Measurements from ENCODE around the gene KRT75. TPM values are rescaled to one million over a fixed set of nuclear protein-coding genes. Genes with fewer than 3 reads are reported as not detected.
A peak's percentile ranks its signal among the peaks of the same experiment; 100 is the strongest.

The KRT75 gene
- total RNA-seq, 1 experiment from 2014 or later = not detected

- ChIA-PET POLR2A (no interaction called here), CTCF (interaction anchor here (1.1 to 5.4 kb wide), 8 partner anchors 11 to 136 kb away, joined by 3 to 35 read pairs (median 8); no protein-coding TSS in a partner anchor)
- H3K4me1 Mint-ChIP-seq = peaks cover 9% of the 10 kb centered on the region
Measured at GRCh38 chr12:52414936-52415335, 19.2 kb downstream of the KRT75 start.

DNA sequence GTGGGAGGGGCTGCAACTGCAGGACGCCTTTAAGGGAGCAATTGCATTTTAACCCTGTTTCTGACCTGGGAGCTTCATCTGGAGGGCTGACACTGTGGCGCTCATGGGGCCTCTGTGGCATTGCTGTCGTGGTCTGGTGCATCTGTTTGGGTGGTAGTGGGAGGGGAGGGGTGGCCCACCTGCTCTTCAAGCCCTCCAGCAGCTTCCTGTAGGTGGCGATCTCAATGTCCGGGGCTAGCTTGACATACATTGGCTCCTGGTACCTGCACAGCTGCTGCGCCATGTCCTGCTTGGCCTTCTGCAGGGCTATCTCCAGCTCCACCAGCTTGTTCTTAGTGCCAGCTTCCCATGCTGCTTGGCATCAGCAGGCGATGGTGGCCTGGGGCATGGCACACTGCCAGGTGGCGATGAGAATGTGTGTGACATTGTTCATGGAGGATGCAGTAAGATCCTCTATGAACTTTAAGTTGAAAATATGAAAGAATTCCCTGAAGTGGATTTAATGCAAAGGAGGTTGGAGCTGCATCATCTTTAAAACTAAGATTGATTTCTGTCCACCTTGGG, 20.3 kb downstream of the KRT75 start:
- DNase-seq (ENCODE audit: low spot score) = peak; percentile 43
- ChIA-PET POLR2A (no interaction called here), CTCF (interaction anchor here (0.5 to 5.4 kb wide), 27 partner anchors 9 to 476 kb away, joined by 3 to 35 read pairs (median 4); no protein-coding TSS in a partner anchor)
- peaks cover 9% of the 10 kb centered on the region for H3K4me1 Mint-ChIP-seq
- no peaks in the 10 kb centered on the region for H3K27me3 Mint-ChIP-seq (ENCODE audit: low read depth)
- peaks cover 3% of the 10 kb centered on the region; the same call in 1 of the 2 replicates for H3K36me3 Mint-ChIP-seq
- H3K4me3 Mint-ChIP-seq = no peak overlapping the region
- H3K9me3 Mint-ChIP-seq = peaks cover 7% of the 10 kb centered on the region
- peak; percentile 80 for ATAC-seq
- TF ChIP-seq TEAD1 (CRISPR knock-in tag; IDR thresholded peaks at IDR 0.05) = no peak
- no peak for TF ChIP-seq ZBTB21 (CRISPR knock-in tag; IDR thresholded peaks at IDR 0.05; ENCODE audit: borderline replicate concordance)
- no peak overlapping the region for H3K27ac Mint-ChIP-seq

More at GRCh38 chr12:52414936-52415335, 19.2 kb downstream of the KRT75 start:
- TF ChIP-seq HMGA2 (CRISPR knock-in tag; IDR thresholded peaks at IDR 0.05) (no peak), RORB (CRISPR knock-in tag; IDR thresholded peaks at IDR 0.05) (no peak), GRHL2 (CRISPR knock-in tag; IDR thresholded peaks at IDR 0.05; ENCODE audit: insufficient replicate concordance, severe bottlenecking) (no peak)
- TF ChIP-seq, protein P1, sequence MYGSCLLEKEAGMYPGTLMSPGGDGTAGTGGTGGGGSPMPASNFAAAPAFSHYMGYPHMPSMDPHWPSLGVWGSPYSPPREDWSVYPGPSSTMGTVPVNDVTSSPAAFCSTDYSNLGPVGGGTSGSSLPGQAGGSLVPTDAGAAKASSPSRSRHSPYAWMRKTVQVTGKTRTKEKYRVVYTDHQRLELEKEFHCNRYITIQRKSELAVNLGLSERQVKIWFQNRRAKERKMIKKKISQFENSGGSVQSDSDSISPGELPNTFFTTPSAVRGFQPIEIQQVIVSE (CRISPR knock-in tag; IDR thresholded peaks at IDR 0.05; ENCODE audit: borderline replicate concordance) = no peak
- Mint-ChIP-seq H3K9me3 (peaks cover 7% of the 10 kb centered on the region), H3K36me3 (peaks cover 3% of the 10 kb centered on the region; the same call in 1 of the 2 replicates), H3K4me3 (no peak overlapping the region), H3K27me3 (ENCODE audit: low read depth) (no peaks in the 10 kb centered on the region), H3K27ac (no peak overlapping the region)
- ATAC-seq (no peak), DNase-seq (ENCODE audit: low spot score) (no peak)

DNA sequence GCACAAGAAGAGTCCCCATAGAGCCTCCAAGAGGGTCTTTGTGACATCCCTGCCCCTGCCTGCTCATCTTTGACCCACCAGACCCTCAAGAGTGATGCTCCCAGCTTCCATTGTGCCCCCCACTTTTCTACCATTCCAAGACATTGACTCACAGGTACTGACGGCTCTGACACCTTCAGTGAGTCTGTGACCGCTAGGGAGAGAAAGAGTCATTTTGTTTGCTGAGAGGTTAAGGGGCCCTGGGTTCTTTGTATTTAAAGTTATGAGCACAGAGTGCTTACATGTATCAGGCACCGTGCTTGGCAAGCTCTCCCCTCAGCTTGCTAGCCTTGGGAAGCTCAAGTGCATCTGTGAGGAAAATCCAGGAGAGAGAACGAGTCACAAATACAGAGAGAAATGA, 21.0 kb downstream of the KRT75 start:
- no peak for ATAC-seq
- Mint-ChIP-seq H3K27me3 (ENCODE audit: low read depth) (no peaks in the 10 kb centered on the region), H3K36me3 (peaks cover 7% of the 10 kb centered on the region), H3K4me3 (no peak overlapping the region), H3K4me1 (peaks cover 9% of the 10 kb centered on the region), H3K9me3 (peaks cover 12% of the 10 kb centered on the region), H3K27ac (no peak overlapping the region)
- ChIA-PET CTCF (interaction anchor here (0.5 to 5.4 kb wide), 19 partner anchors 10 to 476 kb away, joined by 3 to 35 read pairs (median 4); no protein-coding TSS in a partner anchor), POLR2A (no interaction called here)
- DNase-seq (ENCODE audit: low spot score) = no peak
- TF ChIP-seq SMAD3 (CRISPR knock-in tag; IDR thresholded peaks at IDR 0.05; ENCODE audit: borderline replicate concordance) (no peak), NFE2L1 (CRISPR knock-in tag; IDR thresholded peaks at IDR 0.05) (no peak), ETV6 (CRISPR knock-in tag; IDR thresholded peaks at IDR 0.05) (no peak), NR3C1 (CRISPR knock-in tag; conservative IDR thresholded peaks at IDR 0.05; ENCODE audit: low read depth) (no peak), FOXK1 (CRISPR knock-in tag; IDR thresholded peaks at IDR 0.05) (no peak), TEAD1 (CRISPR knock-in tag; IDR thresholded peaks at IDR 0.05) (no peak), CREM (CRISPR knock-in tag; IDR thresholded peaks at IDR 0.05) (no peak), FOXJ3 (CRISPR knock-in tag; IDR thresholded peaks at IDR 0.05; ENCODE audit: borderline replicate concordance) (no peak), PREB (CRISPR knock-in tag; IDR thresholded peaks at IDR 0.05; ENCODE audit: borderline replicate concordance) (no peak), HMGXB4 (CRISPR knock-in tag; IDR thresholded peaks at IDR 0.05) (no peak)
- TF ChIP-seq, protein P2, sequence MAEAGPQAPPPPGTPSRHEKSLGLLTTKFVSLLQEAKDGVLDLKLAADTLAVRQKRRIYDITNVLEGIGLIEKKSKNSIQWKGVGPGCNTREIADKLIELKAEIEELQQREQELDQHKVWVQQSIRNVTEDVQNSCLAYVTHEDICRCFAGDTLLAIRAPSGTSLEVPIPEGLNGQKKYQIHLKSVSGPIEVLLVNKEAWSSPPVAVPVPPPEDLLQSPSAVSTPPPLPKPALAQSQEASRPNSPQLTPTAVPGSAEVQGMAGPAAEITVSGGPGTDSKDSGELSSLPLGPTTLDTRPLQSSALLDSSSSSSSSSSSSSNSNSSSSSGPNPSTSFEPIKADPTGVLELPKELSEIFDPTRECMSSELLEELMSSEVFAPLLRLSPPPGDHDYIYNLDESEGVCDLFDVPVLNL (CRISPR knock-in tag; IDR thresholded peaks at IDR 0.05; ENCODE audit: borderline replicate concordance, low read depth) = no peak
- TF ChIP-seq, protein P3, sequence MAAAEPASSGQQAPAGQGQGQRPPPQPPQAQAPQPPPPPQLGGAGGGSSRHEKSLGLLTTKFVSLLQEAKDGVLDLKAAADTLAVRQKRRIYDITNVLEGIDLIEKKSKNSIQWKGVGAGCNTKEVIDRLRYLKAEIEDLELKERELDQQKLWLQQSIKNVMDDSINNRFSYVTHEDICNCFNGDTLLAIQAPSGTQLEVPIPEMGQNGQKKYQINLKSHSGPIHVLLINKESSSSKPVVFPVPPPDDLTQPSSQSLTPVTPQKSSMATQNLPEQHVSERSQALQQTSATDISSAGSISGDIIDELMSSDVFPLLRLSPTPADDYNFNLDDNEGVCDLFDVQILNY (CRISPR knock-in tag; IDR thresholded peaks at IDR 0.05) = no peak
- TF ChIP-seq, protein P4, sequence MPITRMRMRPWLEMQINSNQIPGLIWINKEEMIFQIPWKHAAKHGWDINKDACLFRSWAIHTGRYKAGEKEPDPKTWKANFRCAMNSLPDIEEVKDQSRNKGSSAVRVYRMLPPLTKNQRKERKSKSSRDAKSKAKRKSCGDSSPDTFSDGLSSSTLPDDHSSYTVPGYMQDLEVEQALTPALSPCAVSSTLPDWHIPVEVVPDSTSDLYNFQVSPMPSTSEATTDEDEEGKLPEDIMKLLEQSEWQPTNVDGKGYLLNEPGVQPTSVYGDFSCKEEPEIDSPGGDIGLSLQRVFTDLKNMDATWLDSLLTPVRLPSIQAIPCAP (CRISPR knock-in tag; IDR thresholded peaks at IDR 0.05) = no peak
- TF ChIP-seq, protein P5, sequence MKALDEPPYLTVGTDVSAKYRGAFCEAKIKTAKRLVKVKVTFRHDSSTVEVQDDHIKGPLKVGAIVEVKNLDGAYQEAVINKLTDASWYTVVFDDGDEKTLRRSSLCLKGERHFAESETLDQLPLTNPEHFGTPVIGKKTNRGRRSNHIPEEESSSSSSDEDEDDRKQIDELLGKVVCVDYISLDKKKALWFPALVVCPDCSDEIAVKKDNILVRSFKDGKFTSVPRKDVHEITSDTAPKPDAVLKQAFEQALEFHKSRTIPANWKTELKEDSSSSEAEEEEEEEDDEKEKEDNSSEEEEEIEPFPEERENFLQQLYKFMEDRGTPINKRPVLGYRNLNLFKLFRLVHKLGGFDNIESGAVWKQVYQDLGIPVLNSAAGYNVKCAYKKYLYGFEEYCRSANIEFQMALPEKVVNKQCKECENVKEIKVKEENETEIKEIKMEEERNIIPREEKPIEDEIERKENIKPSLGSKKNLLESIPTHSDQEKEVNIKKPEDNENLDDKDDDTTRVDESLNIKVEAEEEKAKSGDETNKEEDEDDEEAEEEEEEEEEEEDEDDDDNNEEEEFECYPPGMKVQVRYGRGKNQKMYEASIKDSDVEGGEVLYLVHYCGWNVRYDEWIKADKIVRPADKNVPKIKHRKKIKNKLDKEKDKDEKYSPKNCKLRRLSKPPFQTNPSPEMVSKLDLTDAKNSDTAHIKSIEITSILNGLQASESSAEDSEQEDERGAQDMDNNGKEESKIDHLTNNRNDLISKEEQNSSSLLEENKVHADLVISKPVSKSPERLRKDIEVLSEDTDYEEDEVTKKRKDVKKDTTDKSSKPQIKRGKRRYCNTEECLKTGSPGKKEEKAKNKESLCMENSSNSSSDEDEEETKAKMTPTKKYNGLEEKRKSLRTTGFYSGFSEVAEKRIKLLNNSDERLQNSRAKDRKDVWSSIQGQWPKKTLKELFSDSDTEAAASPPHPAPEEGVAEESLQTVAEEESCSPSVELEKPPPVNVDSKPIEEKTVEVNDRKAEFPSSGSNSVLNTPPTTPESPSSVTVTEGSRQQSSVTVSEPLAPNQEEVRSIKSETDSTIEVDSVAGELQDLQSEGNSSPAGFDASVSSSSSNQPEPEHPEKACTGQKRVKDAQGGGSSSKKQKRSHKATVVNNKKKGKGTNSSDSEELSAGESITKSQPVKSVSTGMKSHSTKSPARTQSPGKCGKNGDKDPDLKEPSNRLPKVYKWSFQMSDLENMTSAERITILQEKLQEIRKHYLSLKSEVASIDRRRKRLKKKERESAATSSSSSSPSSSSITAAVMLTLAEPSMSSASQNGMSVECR (CRISPR knock-in tag; IDR thresholded peaks at IDR 0.05; ENCODE audit: borderline replicate concordance) = no peak
